ENCODE results near the gene DGCR2. TPM values are rescaled to one million over a fixed set of nuclear protein-coding genes. Genes with fewer than 3 reads are reported as not detected.

The DGCR2 gene
- total RNA-seq, 1 experiment from 2014 or later: 42.9 TPM

GRCh38 chr22:19138217-19139000, 16.2 kb upstream of the DGCR2 start:
- no peak for ATAC-seq
- intact Hi-C loops (cut with micrococcal nuclease): no loop called here
- peaks cover 3% of the 10 kb centered on the region in 2 experiments for H3K4me1 ChIP-seq (ENCODE audit: control insufficient read depth in 1 of 2, insufficient read depth in 2 of 2, low read length in 2 of 2)
- H3K9me2 ChIP-seq (ENCODE audit: insufficient read depth): no peaks in the 10 kb centered on the region
- H3K27me3 ChIP-seq (ENCODE audit: insufficient read depth, low read length): no peaks in the 10 kb centered on the region
- H4K20me1 ChIP-seq (ENCODE audit: insufficient read depth): no peaks in the 10 kb centered on the region
- no peak overlapping the region for H2AFZ ChIP-seq (ENCODE audit: low read depth, low read length, poor library complexity, severe bottlenecking)
- BruUV-seq (replicated peaks): no TSS peak
- peaks cover 37 to 42% of the 10 kb centered on the region in 2 experiments; a peak in 3 of 4 replicates for H3K36me3 ChIP-seq (ENCODE audit: control insufficient read depth in 1 of 2, insufficient read depth in 2 of 2, low read length in 2 of 2)
- ChIA-PET RAD21 (ENCODE audit: low non-redundant PET in 1 of 2, low total read pairs in 2 of 2, uncharacterized antibody in 2 of 2, unreplicated experiment in 2 of 2) (no interaction called here), POLR2A (no interaction called here), CTCF (no interaction called here)
- H3K4me2 ChIP-seq (ENCODE audit: low read length): no peak overlapping the region
- TF ChIP-seq ATF3 (IDR thresholded peaks at IDR 0.05) (no peak), POLR2AphosphoS5 (IDR thresholded peaks at IDR 0.05; ENCODE audit: low read depth, low read length) (no peak), FOSL1 (IDR thresholded peaks at IDR 0.05; ENCODE audit: low read depth) (no peak), EGR1 (IDR thresholded peaks at IDR 0.05; ENCODE audit: low read depth) (no peak), REST (IDR thresholded peaks at IDR 0.05; ENCODE audit: low read depth) (no peak), CTCF (IDR thresholded peaks at IDR 0.05 in 2 of 3, conservative IDR thresholded peaks at IDR 0.05 in 1 of 3; ENCODE audit: borderline replicate concordance in 1 of 3, insufficient read depth in 1 of 3, low read depth in 2 of 3, low read length in 2 of 3) (no peak), MAX (IDR thresholded peaks at IDR 0.05) (no peak), SP1 (IDR thresholded peaks at IDR 0.05; ENCODE audit: low read depth) (no peak), EZH2 (IDR thresholded peaks at IDR 0.05) (no peak), POLR2A (IDR thresholded peaks at IDR 0.05; ENCODE audit: borderline replicate concordance, extremely low read depth, insufficient read depth, insufficient read length) (no peak), CBX3 (IDR thresholded peaks at IDR 0.05; ENCODE audit: low read depth) (no peak), YY1 (IDR thresholded peaks at IDR 0.05; ENCODE audit: extremely low read depth, insufficient replicate concordance, low read depth, low read length) (no peak)
- H3K4me3 ChIP-seq (replicated peaks in 1 of 2; ENCODE audit: low read depth in 1 of 2, low read length in 2 of 2): no peak overlapping the region
- H3K9ac ChIP-seq (ENCODE audit: low read length): no peak overlapping the region
- no peaks in the 10 kb centered on the region for H3K9me3 ChIP-seq (ENCODE audit: control insufficient read depth in 1 of 2, insufficient read depth in 1 of 2, low read depth in 1 of 2, low read length in 2 of 2)
- no peak for DNase-seq (ENCODE audit: low read depth, low spot score)
- H3K79me2 ChIP-seq (ENCODE audit: insufficient read depth, low read length): peaks cover 11% of the 10 kb centered on the region
- H3K27ac ChIP-seq (ENCODE audit: low read depth, low read length): no peak overlapping the region
